Peyer's patch (tissue), 4 donors: ENCODE measurements around the gene PRICKLE1.

Experiments
- POLR2A ChIP-seq, 2 donors: fragments of 450-650 bp; IDR thresholded peaks; one replicate each; pipeline ENCODE4 v1.5.1; 2017; ENCODE audit warnings: antibody characterized with exemption in 2 of 2, mild to moderate bottlenecking in 2 of 2, moderate library complexity in 2 of 2
- TF ChIP-seq, protein P1 (sequence below), 6 experiments: fragments of 450-650 bp in 4 of 6; fragments of 200-600 bp in 2 of 6; sonication (generic) in 1 of 6; IDR thresholded peaks; one replicate each; pipeline ENCODE4 v1.5.1; 2017 to 2019; ENCODE audit warnings: antibody characterized with exemption in 6 of 6, mild to moderate bottlenecking in 3 of 6, moderate library complexity in 1 of 6

DNA sequence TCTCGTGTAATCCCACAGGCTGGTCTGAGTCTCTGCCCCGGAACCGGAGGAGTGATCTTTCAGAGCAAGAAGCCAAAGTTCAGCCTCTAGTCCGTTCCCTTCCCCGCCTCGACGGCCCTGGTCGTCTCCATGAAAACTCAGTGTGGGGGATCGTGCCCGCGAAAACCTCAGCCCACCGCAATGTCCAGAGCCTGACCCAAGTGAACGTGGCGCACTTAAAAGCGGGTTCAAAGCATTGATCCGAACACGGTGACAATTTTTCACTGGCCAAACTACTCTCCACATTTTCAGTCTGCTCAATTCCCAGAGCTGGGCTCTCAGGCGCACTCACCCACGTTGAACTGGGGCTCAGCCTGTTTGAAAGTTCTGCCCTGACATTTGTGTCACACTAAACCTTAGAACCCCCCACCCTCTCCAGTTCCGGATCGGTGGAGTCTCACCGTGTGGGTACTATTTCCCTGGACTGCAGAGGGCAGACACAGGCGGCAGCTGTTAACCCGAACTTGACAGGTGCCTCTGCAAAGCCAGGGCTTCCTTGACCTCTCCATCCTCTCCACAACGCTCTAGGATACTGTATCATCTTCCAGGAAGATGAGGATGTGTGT lies 886 bp upstream of the PRICKLE1 start:
- TF ChIP-seq, protein P1, sequence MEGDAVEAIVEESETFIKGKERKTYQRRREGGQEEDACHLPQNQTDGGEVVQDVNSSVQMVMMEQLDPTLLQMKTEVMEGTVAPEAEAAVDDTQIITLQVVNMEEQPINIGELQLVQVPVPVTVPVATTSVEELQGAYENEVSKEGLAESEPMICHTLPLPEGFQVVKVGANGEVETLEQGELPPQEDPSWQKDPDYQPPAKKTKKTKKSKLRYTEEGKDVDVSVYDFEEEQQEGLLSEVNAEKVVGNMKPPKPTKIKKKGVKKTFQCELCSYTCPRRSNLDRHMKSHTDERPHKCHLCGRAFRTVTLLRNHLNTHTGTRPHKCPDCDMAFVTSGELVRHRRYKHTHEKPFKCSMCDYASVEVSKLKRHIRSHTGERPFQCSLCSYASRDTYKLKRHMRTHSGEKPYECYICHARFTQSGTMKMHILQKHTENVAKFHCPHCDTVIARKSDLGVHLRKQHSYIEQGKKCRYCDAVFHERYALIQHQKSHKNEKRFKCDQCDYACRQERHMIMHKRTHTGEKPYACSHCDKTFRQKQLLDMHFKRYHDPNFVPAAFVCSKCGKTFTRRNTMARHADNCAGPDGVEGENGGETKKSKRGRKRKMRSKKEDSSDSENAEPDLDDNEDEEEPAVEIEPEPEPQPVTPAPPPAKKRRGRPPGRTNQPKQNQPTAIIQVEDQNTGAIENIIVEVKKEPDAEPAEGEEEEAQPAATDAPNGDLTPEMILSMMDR (IDR thresholded peaks at IDR 0.05): no peak
- no peak for TF ChIP-seq POLR2A (IDR thresholded peaks at IDR 0.05)
